Measurements from ENCODE around the gene GRK7.

GRK7 gene

GRCh38 chr3:141728355-141728892, 34.8 kb upstream of the GRK7 start:
- TF ChIP-seq, protein P1, sequence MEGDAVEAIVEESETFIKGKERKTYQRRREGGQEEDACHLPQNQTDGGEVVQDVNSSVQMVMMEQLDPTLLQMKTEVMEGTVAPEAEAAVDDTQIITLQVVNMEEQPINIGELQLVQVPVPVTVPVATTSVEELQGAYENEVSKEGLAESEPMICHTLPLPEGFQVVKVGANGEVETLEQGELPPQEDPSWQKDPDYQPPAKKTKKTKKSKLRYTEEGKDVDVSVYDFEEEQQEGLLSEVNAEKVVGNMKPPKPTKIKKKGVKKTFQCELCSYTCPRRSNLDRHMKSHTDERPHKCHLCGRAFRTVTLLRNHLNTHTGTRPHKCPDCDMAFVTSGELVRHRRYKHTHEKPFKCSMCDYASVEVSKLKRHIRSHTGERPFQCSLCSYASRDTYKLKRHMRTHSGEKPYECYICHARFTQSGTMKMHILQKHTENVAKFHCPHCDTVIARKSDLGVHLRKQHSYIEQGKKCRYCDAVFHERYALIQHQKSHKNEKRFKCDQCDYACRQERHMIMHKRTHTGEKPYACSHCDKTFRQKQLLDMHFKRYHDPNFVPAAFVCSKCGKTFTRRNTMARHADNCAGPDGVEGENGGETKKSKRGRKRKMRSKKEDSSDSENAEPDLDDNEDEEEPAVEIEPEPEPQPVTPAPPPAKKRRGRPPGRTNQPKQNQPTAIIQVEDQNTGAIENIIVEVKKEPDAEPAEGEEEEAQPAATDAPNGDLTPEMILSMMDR (IDR thresholded peaks at IDR 0.05): no peak

DNA sequence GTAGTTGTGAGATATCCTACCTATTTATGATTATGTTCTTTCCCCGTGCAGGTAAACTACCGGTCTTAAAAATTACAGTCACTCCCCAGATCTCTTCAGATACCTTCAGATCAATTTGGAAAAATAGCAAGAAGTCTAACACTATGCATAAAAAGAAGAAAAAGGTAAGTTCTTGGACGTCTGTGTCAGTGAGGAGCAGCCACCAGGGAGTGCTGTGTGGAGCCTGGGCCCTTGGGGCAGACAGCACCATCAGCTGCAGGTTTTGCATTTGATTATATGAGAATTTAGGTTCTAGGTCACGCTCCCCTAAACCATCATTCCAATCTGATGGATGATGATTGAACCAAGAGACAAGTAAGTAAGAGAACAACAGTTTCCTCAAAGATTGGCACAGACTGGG, 34.0 kb upstream of the GRK7 start:
- TF ChIP-seq, protein P1 (IDR thresholded peaks at IDR 0.05): no peak

GRCh38 chr3:141735176-141735575, 28.0 kb upstream of the GRK7 start:
- TF ChIP-seq, protein P1 (IDR thresholded peaks at IDR 0.05): no peak

DNA sequence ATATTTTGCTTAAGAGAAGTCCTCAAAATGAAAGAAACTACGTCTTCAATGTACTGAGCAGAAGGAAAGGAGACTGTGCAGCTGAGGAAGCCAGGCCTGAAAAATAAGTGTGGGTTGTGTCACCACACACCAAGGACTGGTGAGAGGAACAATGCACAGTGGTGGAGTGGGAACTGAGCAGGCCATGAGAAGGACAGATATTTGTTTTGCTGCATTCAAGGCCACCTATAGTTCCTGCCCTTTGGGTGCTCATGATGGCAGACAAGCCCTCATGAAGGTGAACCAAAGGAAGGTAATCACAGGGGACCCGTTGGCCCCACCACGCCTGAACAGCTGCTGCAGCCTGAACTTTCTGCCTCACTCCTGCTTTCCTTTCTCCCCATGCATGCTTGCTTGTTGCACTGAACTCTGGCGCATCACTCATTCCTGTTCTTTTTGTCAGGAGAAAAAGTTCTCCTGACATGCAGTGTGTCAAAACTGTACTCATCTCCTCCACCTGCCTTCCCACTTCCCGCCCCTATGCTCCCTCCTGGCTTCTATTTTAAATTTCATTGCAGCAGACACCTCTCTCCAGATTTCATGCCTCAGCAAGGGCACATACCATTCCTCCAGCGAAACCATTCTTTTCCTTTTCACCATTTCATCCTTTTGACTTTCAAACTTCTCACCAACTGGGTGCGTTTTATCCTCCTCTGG, 27.3 kb upstream of the GRK7 start:
- TF ChIP-seq, protein P1 (IDR thresholded peaks at IDR 0.05): no peak

- TF ChIP-seq, protein P1 (IDR thresholded peaks at IDR 0.05): no peak
Observed at GRCh38 chr3:141737093-141737492, 26.1 kb upstream of the GRK7 start.

GRCh38 chr3:141737678-141738021, 25.6 kb upstream of the GRK7 start:
- TF ChIP-seq, protein P1 (IDR thresholded peaks at IDR 0.05): no peak

DNA sequence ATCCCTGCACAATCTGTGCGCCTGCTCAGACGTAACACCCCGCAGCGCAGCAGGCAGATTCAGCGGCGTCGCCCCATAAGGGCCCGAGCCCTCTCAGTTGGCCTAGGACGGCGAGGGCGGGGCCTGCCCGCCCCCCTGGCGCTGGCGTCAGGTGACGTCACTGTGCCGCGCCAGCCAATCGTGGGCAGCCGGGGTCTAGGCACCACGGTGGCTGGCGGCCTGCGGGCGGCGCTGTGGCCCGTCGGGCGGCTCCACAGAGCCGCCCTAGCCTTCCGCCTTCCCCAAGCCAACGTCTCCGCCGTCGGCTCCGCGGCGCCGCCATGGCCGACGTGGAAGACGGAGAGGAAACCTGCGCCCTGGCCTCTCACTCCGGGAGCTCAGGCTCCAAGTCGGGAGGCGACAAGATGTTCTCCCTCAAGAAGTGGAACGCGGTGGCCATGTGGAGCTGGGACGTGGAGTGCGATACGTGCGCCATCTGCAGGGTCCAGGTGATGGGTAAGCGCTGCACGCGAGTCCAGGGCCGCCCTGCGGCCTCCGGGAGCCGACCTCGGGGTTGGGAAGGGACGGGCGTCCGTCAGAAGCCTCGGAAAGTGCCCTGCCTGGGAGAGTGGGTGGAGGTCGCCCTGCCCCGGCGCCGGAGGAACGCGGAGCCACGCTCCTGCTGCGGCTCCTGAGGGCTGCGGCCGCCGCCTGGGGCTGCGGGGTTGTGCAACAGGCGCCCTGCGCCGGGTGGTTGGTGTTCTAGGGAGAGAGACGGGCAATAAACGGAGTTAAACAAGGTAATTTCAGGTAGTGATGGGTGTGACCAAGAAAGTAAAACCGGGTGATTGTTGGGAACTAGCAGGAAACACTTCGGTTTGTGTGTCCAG, 25.0 kb upstream of the GRK7 start, which contains the start of gene RNF7:
RNF7 (plus strand) TSS at position 277 of the 869 bp plus-strand sequence; CDS start at position 321, 44 bp downstream.
- TF ChIP-seq, protein P1 (IDR thresholded peaks at IDR 0.05): peak; percentile 95
